Endometrial microvascular endothelial cells (primary cell): ENCODE data around the gene KCNIP4. TPM values are rescaled to one million over a fixed set of nuclear protein-coding genes. Genes with fewer than 3 reads are reported as not detected.

Source experiments
- in situ Hi-C: cut with HindIII; loops from 2 replicates; pipeline ENCODE4 v1.10.0; 2017; ENCODE audit warnings: low sequenced_read_pairs, low pct_unique_long_range_greater_than_20kb; ENCODE audit errors: inconsistent ontology term
- total RNA-seq: library from RNA; depleted of rRNA; stranded (reverse); fragments of >200 nt; gene quantifications from one replicate; pipeline ENCODE4 v1.2.3, GENCODE V29; 2015; ENCODE audit errors: inconsistent ontology term

The KCNIP4 gene
- total RNA-seq, 1 donor from 2014 or later = not detected

DNA sequence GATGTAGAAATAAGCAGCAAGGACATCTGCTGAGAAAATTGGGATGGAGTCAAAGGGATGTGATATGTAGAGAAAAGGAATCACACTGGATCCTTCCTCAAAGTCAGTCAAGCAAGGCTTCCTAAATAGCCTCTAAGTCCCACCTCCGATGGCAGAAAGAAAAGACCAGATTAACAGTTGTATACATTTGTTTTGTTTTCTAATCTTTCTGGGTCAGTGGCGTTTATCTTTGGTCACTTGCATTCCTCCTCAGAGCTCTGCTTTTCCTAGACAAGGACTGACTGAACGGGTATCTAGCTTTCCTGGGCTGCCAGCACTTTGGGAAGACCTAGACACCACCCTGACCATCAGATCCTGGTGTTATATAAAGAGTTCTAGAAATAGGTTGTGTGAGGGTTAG, 1225.1 kb downstream of the KCNIP4 start:
- in situ Hi-C loops = no loop called here

DNA sequence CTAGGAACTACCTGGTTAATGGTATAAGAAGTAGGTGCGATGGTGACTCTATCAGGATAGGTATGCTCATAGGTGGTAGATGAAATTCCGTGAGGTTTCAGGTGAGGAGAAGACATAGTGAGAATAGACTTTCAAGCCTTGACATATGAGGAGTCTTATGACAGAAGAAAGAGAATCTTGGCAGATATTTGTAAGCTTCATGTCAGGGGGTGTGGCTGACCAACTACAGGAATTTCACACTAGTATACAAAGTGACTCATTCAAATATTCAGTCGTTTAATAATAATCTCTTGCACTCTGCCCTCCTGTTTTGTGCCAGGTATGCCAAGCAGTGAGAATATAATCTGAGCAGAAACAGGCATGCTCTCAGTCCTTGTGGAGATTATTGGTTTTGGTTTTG, 1225.6 kb downstream of the KCNIP4 start:
- in situ Hi-C loops = no loop called here

- in situ Hi-C loops = no loop called here
Observed at GRCh38 chr4:20711335-20711734, 1237.2 kb downstream of the KCNIP4 start.

DNA sequence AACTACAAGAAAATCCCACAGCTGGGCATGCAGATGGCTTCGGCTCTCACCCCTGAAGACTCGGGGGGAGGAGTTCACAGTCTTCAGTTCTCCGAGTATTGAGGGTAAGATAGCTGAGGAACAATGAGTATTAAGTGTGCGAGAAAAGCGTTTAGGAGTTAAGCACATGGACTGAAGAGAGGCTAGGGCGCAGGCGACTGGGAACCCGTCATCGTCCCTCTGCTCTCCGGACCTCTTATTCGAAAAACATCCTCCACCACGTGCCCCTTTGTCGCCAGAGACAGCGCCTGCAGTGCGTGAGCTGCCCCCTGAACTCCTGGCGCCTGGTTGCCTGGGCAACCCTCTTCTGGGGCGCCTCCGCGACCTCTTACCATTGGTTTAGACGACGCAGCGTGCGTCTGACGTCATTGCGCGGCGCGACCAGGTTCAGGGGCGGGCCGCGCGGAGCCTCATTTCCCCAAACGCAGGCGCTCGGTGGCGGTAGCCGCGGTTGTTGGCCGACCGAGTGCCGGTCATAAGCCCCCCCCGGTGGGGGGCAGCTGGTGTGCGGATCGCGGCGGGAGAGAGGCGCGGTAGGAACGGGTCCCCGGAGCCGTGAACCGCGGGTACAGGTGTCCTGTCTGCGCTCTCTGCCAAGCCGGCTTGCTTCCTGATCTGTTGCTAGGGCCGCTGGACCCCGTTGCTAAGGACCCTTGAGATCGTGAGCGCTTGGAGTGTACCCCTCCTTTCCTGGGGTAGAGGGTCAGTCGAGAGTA, 1248.4 kb downstream of the KCNIP4 start, which contains the start of gene PACRGL:
TSS of gene PACRGL (plus strand) at position 452 of the 755 bp plus-strand sequence. CDS start 4,024 bp downstream, outside the sequence.
- in situ Hi-C loops = no loop called here

GRCh38 chr4:20698820-20699219, 1249.8 kb downstream of the KCNIP4 start:
- in situ Hi-C loops = no loop called here

GRCh38 chr4:20698382-20698781, 1250.2 kb downstream of the KCNIP4 start:
- in situ Hi-C loops = no loop called here

GRCh38 chr4:20696815-20697214, 1251.8 kb downstream of the KCNIP4 start:
- in situ Hi-C loops = no loop called here

DNA sequence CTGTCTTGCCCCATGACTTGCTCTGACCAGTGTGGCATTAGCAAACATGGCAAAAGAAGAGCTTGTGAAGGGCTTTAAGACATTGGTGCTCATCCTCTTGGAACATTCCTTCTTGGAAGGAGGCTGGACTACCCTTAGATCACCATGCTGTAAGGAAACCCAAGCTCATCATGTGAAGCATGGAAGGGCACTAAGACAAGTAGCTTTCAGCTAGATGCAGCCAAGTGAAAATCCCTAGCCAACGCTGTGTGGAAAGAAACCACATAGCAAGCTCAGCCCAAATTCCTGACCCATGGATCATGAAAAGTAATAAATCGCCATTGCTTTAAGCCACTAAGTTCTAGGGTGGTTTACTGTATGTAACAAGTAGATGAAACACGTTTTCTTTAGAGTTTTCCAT, 1260.7 kb downstream of the KCNIP4 start:
- in situ Hi-C loops = no loop called here

GRCh38 chr4:20684852-20685763, 1263.5 kb downstream of the KCNIP4 start:
- in situ Hi-C loops = no loop called here

DNA sequence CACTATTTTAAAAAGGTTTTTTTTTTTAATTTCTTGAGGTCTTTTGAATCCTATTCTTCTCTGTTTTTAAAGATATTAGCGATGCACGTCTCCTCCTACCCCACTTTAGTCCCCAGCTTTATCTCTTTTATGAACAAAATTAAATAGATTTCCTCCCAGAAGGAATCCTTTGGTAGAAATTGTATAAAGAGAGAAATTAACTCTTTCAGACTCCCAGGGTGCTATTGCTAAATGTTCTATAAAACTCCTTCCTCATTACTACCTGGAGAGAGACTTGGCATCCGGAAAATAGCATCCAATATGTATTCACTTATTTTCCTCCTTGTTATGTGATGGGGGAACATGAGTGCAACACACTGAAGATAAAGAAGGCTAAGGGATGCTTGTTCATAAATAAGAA, 1264.8 kb downstream of the KCNIP4 start:
- in situ Hi-C loops = no loop called here

DNA sequence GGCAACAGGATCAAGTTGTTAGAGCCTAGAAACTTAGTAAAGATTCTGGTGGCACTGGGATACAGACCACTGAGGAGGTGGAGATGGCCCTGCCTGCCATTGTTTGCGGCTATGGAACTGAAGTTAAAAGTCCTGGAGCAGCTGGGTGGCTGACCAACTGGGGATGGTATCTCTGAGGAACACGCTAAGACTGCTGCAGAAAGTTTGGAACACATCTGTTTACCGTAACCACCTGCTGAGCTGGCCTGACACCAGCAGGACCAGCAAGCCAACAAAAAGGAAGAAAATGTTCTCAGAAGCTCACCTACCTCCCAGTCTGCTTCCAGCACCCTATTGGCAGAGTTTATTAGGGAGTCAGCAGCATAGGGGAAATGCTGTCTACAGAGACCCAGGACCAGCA, 1265.7 kb downstream of the KCNIP4 start:
- in situ Hi-C loops = no loop called here

DNA sequence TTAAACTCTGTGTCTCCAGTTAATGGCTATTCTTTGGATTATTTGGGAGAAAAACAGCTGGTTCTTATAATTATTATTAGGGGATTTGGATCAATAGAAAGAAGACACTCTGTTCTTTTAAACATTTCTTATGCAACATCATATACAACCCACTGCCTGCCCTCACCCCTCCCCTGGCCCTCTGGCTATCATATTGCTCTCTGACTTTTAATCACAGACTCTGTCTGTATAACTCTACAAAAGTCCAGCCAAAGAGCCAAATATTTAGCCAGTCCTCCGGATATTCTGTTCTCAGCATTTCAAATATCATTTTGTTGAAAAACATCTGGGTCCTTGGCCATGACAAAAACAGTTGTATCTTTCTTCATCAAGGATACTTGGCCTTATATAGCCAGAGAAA, 1267.3 kb downstream of the KCNIP4 start:
- in situ Hi-C loops = no loop called here

DNA sequence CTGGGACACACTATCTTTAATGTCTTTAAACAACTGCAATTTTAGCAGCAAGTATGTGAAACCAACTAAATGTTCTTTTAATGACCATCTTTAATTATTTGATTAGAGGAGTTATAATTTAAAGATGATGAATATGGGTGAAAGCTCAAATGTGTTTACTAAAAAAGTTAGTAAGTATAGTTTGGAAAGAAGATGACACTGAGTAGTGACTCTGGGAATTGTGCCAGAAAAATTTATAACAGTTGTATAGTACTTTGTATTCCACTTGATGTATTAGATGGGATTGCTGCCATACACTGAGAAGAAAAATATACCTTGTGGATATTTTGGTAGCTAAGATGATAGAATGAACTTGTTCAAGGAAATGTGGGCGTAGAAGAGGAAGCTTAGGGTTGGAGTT, 1267.8 kb downstream of the KCNIP4 start:
- in situ Hi-C loops = no loop called here

DNA sequence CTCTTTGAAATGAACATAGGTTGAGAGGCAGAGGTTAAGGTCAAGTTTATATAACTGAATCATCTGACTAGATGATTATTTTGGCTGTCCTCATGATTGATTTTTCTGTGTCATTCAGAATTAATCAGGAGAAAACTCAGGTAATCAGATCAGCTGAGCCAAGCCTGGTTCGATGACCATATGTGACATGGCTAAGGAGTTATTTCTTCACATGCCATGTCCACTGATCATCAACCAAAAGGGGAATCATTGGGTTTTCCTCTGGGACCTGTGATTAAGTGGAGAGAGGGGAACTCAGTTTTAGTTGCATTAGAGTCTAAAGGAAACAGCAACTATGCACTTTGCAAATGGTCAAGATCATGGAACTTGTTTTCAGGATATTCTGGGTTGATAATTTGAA, 1268.6 kb downstream of the KCNIP4 start:
- in situ Hi-C loops = no loop called here
